ENCODE measurements around the gene TNFRSF14. TPM values are rescaled to one million over a fixed set of nuclear protein-coding genes. Genes with fewer than 3 reads are reported as not detected.

TNFRSF14 gene
- 63.3 TPM for polyA plus RNA-seq

- H3K36me3 Mint-ChIP-seq: no peaks in the 10 kb centered on the region
- H3K4me1 Mint-ChIP-seq: peaks cover 13 to 17% (median 17%) of the 10 kb centered on the region in 3 donors
- H3K27ac Mint-ChIP-seq: peak within 1 kb of the TSS; percentile 97 to 98 (median 97)
- peak within 1 kb of the TSS; percentile 95 to 99 (median 97) for H3K4me3 Mint-ChIP-seq
- no peaks in the 10 kb centered on the region for H3K9me3 Mint-ChIP-seq
- no peaks in the 10 kb centered on the region for H3K27me3 Mint-ChIP-seq
Observed at GRCh38 chr1:2556277-2556677, at the start of gene TNFRSF14. Gene TNFRSF14, plus strand, starts transcription at chr1:2556371. Its CDS starts 294 bp downstream, at chr1:2556665.

GRCh38 chr1:2506901-2507565 is 49.1 kb upstream of the TNFRSF14 start:
- Mint-ChIP-seq H3K4me3 (no peak overlapping the region), H3K27ac (peak overlapping the region in 1 of 3 donors; percentile 31), H3K9me3 (no peaks in the 10 kb centered on the region), H3K36me3 (no peaks in the 10 kb centered on the region), H3K4me1 (no peaks in the 10 kb centered on the region), H3K27me3 (no peaks in the 10 kb centered on the region)

- no peaks in the 10 kb centered on the region for H3K36me3 Mint-ChIP-seq
- no peaks in the 10 kb centered on the region for H3K9me3 Mint-ChIP-seq
- no peak overlapping the region for H3K4me3 Mint-ChIP-seq
- no peaks in the 10 kb centered on the region for H3K4me1 Mint-ChIP-seq
- H3K27me3 Mint-ChIP-seq: no peaks in the 10 kb centered on the region
- no peak overlapping the region for H3K27ac Mint-ChIP-seq
Observed at GRCh38 chr1:2507744-2508155, 48.4 kb upstream of the TNFRSF14 start.

GRCh38 chr1:2508180-2508579 is 48.0 kb upstream of the TNFRSF14 start:
- Mint-ChIP-seq H3K4me1 (no peaks in the 10 kb centered on the region), H3K4me3 (no peak overlapping the region), H3K27me3 (no peaks in the 10 kb centered on the region), H3K27ac (no peak overlapping the region), H3K36me3 (no peaks in the 10 kb centered on the region), H3K9me3 (no peaks in the 10 kb centered on the region)

- no peaks in the 10 kb centered on the region for H3K4me1 Mint-ChIP-seq
- H3K27ac Mint-ChIP-seq: no peak overlapping the region
- no peaks in the 10 kb centered on the region for H3K36me3 Mint-ChIP-seq
- no peak overlapping the region for H3K4me3 Mint-ChIP-seq
- no peaks in the 10 kb centered on the region for H3K9me3 Mint-ChIP-seq
- H3K27me3 Mint-ChIP-seq: no peaks in the 10 kb centered on the region
Observed at GRCh38 chr1:2508751-2509150, 47.4 kb upstream of the TNFRSF14 start.

GRCh38 chr1:2509589-2509988 is 46.6 kb upstream of the TNFRSF14 start:
- Mint-ChIP-seq H3K9me3 (no peaks in the 10 kb centered on the region), H3K27ac (no peak overlapping the region), H3K36me3 (no peaks in the 10 kb centered on the region), H3K27me3 (no peaks in the 10 kb centered on the region), H3K4me1 (no peaks in the 10 kb centered on the region), H3K4me3 (no peak overlapping the region)

GRCh38 chr1:2510366-2511155 is 45.6 kb upstream of the TNFRSF14 start:
- no peaks in the 10 kb centered on the region for H3K9me3 Mint-ChIP-seq
- no peaks in the 10 kb centered on the region for H3K4me1 Mint-ChIP-seq
- no peak overlapping the region for H3K4me3 Mint-ChIP-seq
- no peaks in the 10 kb centered on the region for H3K27me3 Mint-ChIP-seq
- H3K27ac Mint-ChIP-seq: no peak overlapping the region
- no peaks in the 10 kb centered on the region for H3K36me3 Mint-ChIP-seq

- H3K27me3 Mint-ChIP-seq: no peaks in the 10 kb centered on the region
- no peaks in the 10 kb centered on the region for H3K9me3 Mint-ChIP-seq
- no peak overlapping the region for H3K27ac Mint-ChIP-seq
- H3K36me3 Mint-ChIP-seq: no peaks in the 10 kb centered on the region
- no peaks in the 10 kb centered on the region for H3K4me1 Mint-ChIP-seq
- no peak overlapping the region for H3K4me3 Mint-ChIP-seq
Observed at GRCh38 chr1:2512862-2513421, 43.2 kb upstream of the TNFRSF14 start.

- H3K4me1 Mint-ChIP-seq: no peaks in the 10 kb centered on the region
- no peak overlapping the region for H3K4me3 Mint-ChIP-seq
- H3K27ac Mint-ChIP-seq: no peak overlapping the region
- no peaks in the 10 kb centered on the region for H3K27me3 Mint-ChIP-seq
- H3K9me3 Mint-ChIP-seq: no peaks in the 10 kb centered on the region
- no peaks in the 10 kb centered on the region for H3K36me3 Mint-ChIP-seq
Observed at GRCh38 chr1:2513939-2514652, 42.1 kb upstream of the TNFRSF14 start.

- Mint-ChIP-seq H3K4me1 (no peaks in the 10 kb centered on the region), H3K4me3 (no peak overlapping the region), H3K27ac (no peak overlapping the region), H3K9me3 (no peaks in the 10 kb centered on the region), H3K36me3 (no peaks in the 10 kb centered on the region), H3K27me3 (no peaks in the 10 kb centered on the region)
Observed at GRCh38 chr1:2514863-2515762, 41.1 kb upstream of the TNFRSF14 start.

- H3K27ac Mint-ChIP-seq: no peak overlapping the region
- no peaks in the 10 kb centered on the region for H3K36me3 Mint-ChIP-seq
Observed at GRCh38 chr1:2515763-2516080, 40.4 kb upstream of the TNFRSF14 start.

GRCh38 chr1:2516124-2516523 is 40.0 kb upstream of the TNFRSF14 start:
- no peak overlapping the region for H3K27ac Mint-ChIP-seq
- H3K4me3 Mint-ChIP-seq: no peak overlapping the region
- no peaks in the 10 kb centered on the region for H3K4me1 Mint-ChIP-seq
- H3K9me3 Mint-ChIP-seq: no peaks in the 10 kb centered on the region
- no peaks in the 10 kb centered on the region for H3K27me3 Mint-ChIP-seq
- H3K36me3 Mint-ChIP-seq: no peaks in the 10 kb centered on the region

More at GRCh38 chr1:2515763-2516080, 40.4 kb upstream of the TNFRSF14 start:
- Mint-ChIP-seq H3K27me3 (no peaks in the 10 kb centered on the region), H3K4me1 (no peaks in the 10 kb centered on the region), H3K4me3 (no peak overlapping the region), H3K9me3 (no peaks in the 10 kb centered on the region)

- no peaks in the 10 kb centered on the region for H3K27me3 Mint-ChIP-seq
- no peak overlapping the region for H3K4me3 Mint-ChIP-seq
- no peaks in the 10 kb centered on the region for H3K9me3 Mint-ChIP-seq
- H3K36me3 Mint-ChIP-seq: no peaks in the 10 kb centered on the region
- no peaks in the 10 kb centered on the region for H3K4me1 Mint-ChIP-seq
- H3K27ac Mint-ChIP-seq: no peak overlapping the region
Observed at GRCh38 chr1:2516946-2517345, 39.2 kb upstream of the TNFRSF14 start.

GRCh38 chr1:2517966-2518365 is 38.2 kb upstream of the TNFRSF14 start:
- H3K27ac Mint-ChIP-seq: no peak overlapping the region
- no peaks in the 10 kb centered on the region for H3K36me3 Mint-ChIP-seq
- peaks cover 0 to 4% (median 0%) of the 10 kb centered on the region in 3 donors for H3K4me1 Mint-ChIP-seq
- no peaks in the 10 kb centered on the region for H3K9me3 Mint-ChIP-seq
- no peaks in the 10 kb centered on the region for H3K27me3 Mint-ChIP-seq
- no peak overlapping the region for H3K4me3 Mint-ChIP-seq
